Measurements from ENCODE around the gene ZNF598. TPM values are rescaled to one million over a fixed set of nuclear protein-coding genes. Genes with fewer than 3 reads are reported as not detected.

ZNF598 gene
- total and polyA plus RNA-seq, 2 of the 13 experiments (the other 11 are each of a cell fraction or from before 2014, with no cell fraction given) = 13.5 to 14.2 TPM

GRCh38 chr16:2016407-2016922 is 6.8 kb upstream of the ZNF598 start (continued):
- TF ChIP-seq MLX (CRISPR knock-in tag; IDR thresholded peaks at IDR 0.05) (no peak), HMGXB4 (CRISPR knock-in tag; IDR thresholded peaks at IDR 0.05; ENCODE audit: borderline replicate concordance in 1 of 2, low read depth in 1 of 2) (peak; percentile 45 to 51; a peak in 1 of 4 replicates), ZNF205 (CRISPR knock-in tag; IDR thresholded peaks at IDR 0.05) (no peak), GRHL1 (CRISPR knock-in tag; conservative IDR thresholded peaks at IDR 0.05) (no peak), EEA1 (CRISPR knock-in tag; IDR thresholded peaks at IDR 0.05; ENCODE audit: borderline replicate concordance) (no peak), REPIN1 (CRISPR knock-in tag; IDR thresholded peaks at IDR 0.05; ENCODE audit: borderline replicate concordance, low read depth) (no peak), ZNF562 (CRISPR knock-in tag; IDR thresholded peaks at IDR 0.05; ENCODE audit: borderline replicate concordance) (no peak), MYC (CRISPR knock-in tag; IDR thresholded peaks at IDR 0.05; ENCODE audit: borderline replicate concordance) (no peak), RBM39 (IDR thresholded peaks at IDR 0.05; ENCODE audit: low read depth, low read length, poor library complexity, severe bottlenecking) (no peak), NR2C2 (CRISPR knock-in tag; IDR thresholded peaks at IDR 0.05; ENCODE audit: borderline replicate concordance) (no peak), PPARG (CRISPR knock-in tag; conservative IDR thresholded peaks at IDR 0.05) (no peak), TMF1 (CRISPR knock-in tag; IDR thresholded peaks at IDR 0.05; ENCODE audit: low read depth) (no peak), ZNF629 (CRISPR knock-in tag; conservative IDR thresholded peaks at IDR 0.05) (no peak), CHD2 (IDR thresholded peaks at IDR 0.05; ENCODE audit: low read depth, low read length) (no peak), ZFP82 (CRISPR knock-in tag; IDR thresholded peaks at IDR 0.05; ENCODE audit: borderline replicate concordance) (no peak), MXD1 (CRISPR knock-in tag; IDR thresholded peaks at IDR 0.05) (0 out of 2 replicates have a peak, but pooled peaks have one; percentile 23)
- TF ChIP-seq, protein P1, sequence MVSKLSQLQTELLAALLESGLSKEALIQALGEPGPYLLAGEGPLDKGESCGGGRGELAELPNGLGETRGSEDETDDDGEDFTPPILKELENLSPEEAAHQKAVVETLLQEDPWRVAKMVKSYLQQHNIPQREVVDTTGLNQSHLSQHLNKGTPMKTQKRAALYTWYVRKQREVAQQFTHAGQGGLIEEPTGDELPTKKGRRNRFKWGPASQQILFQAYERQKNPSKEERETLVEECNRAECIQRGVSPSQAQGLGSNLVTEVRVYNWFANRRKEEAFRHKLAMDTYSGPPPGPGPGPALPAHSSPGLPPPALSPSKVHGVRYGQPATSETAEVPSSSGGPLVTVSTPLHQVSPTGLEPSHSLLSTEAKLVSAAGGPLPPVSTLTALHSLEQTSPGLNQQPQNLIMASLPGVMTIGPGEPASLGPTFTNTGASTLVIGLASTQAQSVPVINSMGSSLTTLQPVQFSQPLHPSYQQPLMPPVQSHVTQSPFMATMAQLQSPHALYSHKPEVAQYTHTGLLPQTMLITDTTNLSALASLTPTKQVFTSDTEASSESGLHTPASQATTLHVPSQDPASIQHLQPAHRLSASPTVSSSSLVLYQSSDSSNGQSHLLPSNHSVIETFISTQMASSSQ (IDR thresholded peaks at IDR 0.05; ENCODE audit: low read depth) = no peak
- TF ChIP-seq, protein P1 (CRISPR knock-in tag; IDR thresholded peaks at IDR 0.05; ENCODE audit: borderline replicate concordance) = no peak
- TF ChIP-seq, protein P2, sequence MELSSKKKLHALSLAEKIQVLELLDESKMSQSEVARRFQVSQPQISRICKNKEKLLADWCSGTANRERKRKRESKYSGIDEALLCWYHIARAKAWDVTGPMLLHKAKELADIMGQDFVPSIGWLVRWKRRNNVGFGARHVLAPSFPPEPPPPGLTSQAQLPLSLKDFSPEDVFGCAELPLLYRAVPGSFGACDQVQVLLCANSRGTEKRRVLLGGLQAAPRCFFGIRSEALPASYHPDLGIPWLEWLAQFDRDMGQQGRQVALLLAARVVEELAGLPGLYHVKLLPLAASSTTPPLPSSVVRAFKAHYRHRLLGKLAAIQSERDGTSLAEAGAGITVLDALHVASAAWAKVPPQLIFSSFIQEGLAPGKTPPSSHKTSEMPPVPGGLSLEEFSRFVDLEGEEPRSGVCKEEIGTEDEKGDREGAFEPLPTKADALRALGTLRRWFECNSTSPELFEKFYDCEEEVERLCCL (CRISPR knock-in tag; IDR thresholded peaks at IDR 0.05; ENCODE audit: borderline replicate concordance) = no peak

Data from HepG2 (cell line).